A673 (cell line): ENCODE measurements around the gene OR10P1. TPM values are rescaled to one million over a fixed set of nuclear protein-coding genes. Genes with fewer than 3 reads are reported as not detected.

ENCODE experiments used
- BruUV-seq: library from RNA; stranded (reverse); fragments of 400-500 nt; replicated peaks from 2 replicates; lab custom pipeline; 2021; lab: Mats Ljungman, UMichigan
- CTCF ChIA-PET: fragments of 300-600 bp; sonication (Branson Sonifier 250); formaldehyde crosslinking; loops from one replicate; lab custom pipeline; 2022; ENCODE audit warnings: antibody characterized with exemption; lab: Charles Lee
- POLR2A ChIA-PET: fragments of 300-600 bp; sonication (Branson Sonifier 250); formaldehyde crosslinking; loops from one replicate; lab custom pipeline; 2022; ENCODE audit warnings: antibody characterized with exemption; ENCODE audit not compliant: low non-redundant PET; lab: Charles Lee
- DNase-seq: peaks from one replicate; pipeline ENCODE4 v3.0.0-alpha.2; 2015; ENCODE audit warnings: low spot score
- H3K27ac ChIP-seq: fragments of 200-600 bp; sonication (generic); 2 replicates; pipeline ENCODE4 v1.5.1; 2016; ENCODE audit warnings: mixed run types, low read depth, mild to moderate bottlenecking, mixed read lengths, antibody characterized with exemption, low read length; ENCODE audit not compliant: poor library complexity, severe bottlenecking
- H3K27me3 ChIP-seq: fragments of 200-600 bp; sonication (generic); replicated peaks from 2 replicates; pipeline ENCODE4 v1.6.1; 2017; ENCODE audit warnings: mixed run types, low read depth, mild to moderate bottlenecking, mixed read lengths, antibody characterized with exemption, low read length; ENCODE audit not compliant: insufficient read depth, poor library complexity
- H3K36me3 ChIP-seq: fragments of 200-600 bp; sonication (generic); 2 replicates; pipeline ENCODE4 v1.6.1; 2016; ENCODE audit warnings: mixed run types, mild to moderate bottlenecking, mixed read lengths, antibody characterized with exemption, low read length; ENCODE audit not compliant: insufficient read depth, poor library complexity, severe bottlenecking
- H3K4me1 ChIP-seq: fragments of 200-600 bp; sonication (generic); 2 replicates; pipeline ENCODE4 v1.6.1; 2017; ENCODE audit warnings: mixed run types, mild to moderate bottlenecking, mixed read lengths, antibody characterized with exemption, low read length; ENCODE audit not compliant: insufficient read depth, poor library complexity, severe bottlenecking
- H3K4me3 ChIP-seq: fragments of 200-600 bp; sonication (generic); 2 replicates; pipeline ENCODE4 v1.5.1; 2016; ENCODE audit warnings: low read depth, mixed run types, mild to moderate bottlenecking, mixed read lengths, low read length; ENCODE audit not compliant: poor library complexity, severe bottlenecking
- H3K9me3 ChIP-seq: fragments of 200-600 bp; sonication (generic); 2 replicates; pipeline ENCODE4 v1.6.1; 2016; ENCODE audit warnings: mixed run types, low read depth, mild to moderate bottlenecking, mixed read lengths, antibody characterized with exemption, low read length; ENCODE audit not compliant: poor library complexity, severe bottlenecking
- EZH2 ChIP-seq: fragments of 200-600 bp; sonication (generic); IDR thresholded peaks from 2 replicates; pipeline ENCODE4 v1.6.1; 2017; ENCODE audit warnings: borderline replicate concordance, low read depth, mild to moderate bottlenecking, mixed read lengths, antibody characterized with exemption, low read length; ENCODE audit not compliant: poor library complexity, severe bottlenecking
- intact Hi-C: fragments of 100-400 bp; cut with micrococcal nuclease; formaldehyde crosslinking; loops from one replicate; pipeline ENCODE4 v1.10.0; 2022; ENCODE audit not compliant: unreplicated experiment
- total RNA-seq: library from RNA; stranded (reverse); gene quantifications from 2 replicates; pipeline ENCODE4 v1.2.3, GENCODE V29; 2021
- TF ChIP-seq, protein P1 (sequence below): fragments of 300-800, 200-600 bp; sonication (generic); conservative IDR thresholded peaks from 2 replicates; pipeline ENCODE4 v1.5.1; 2017; ENCODE audit warnings: low read depth, mild to moderate bottlenecking, antibody characterized with exemption, low read length, moderate library complexity, mixed read lengths

OR10P1 gene
- total RNA-seq, 1 experiment from 2014 or later: not detected

GRCh38 chr12:55652352-55652751, 15.7 kb downstream of the OR10P1 start:
- H3K27me3 ChIP-seq: no peaks in the 10 kb centered on the region
- H3K36me3 ChIP-seq: no peaks in the 10 kb centered on the region
- TF ChIP-seq, protein P1, sequence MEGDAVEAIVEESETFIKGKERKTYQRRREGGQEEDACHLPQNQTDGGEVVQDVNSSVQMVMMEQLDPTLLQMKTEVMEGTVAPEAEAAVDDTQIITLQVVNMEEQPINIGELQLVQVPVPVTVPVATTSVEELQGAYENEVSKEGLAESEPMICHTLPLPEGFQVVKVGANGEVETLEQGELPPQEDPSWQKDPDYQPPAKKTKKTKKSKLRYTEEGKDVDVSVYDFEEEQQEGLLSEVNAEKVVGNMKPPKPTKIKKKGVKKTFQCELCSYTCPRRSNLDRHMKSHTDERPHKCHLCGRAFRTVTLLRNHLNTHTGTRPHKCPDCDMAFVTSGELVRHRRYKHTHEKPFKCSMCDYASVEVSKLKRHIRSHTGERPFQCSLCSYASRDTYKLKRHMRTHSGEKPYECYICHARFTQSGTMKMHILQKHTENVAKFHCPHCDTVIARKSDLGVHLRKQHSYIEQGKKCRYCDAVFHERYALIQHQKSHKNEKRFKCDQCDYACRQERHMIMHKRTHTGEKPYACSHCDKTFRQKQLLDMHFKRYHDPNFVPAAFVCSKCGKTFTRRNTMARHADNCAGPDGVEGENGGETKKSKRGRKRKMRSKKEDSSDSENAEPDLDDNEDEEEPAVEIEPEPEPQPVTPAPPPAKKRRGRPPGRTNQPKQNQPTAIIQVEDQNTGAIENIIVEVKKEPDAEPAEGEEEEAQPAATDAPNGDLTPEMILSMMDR: no peak
- intact Hi-C loops: no loop called here
- no peak for DNase-seq
- no peaks in the 10 kb centered on the region for H3K9me3 ChIP-seq
- no peak overlapping the region for H3K4me3 ChIP-seq
- H3K27ac ChIP-seq: no peak overlapping the region
- no TSS peak for BruUV-seq
- POLR2A ChIA-PET: no interaction called here
- CTCF ChIA-PET: no interaction called here
- H3K4me1 ChIP-seq: no peaks in the 10 kb centered on the region

GRCh38 chr12:55653031-55653430, 16.3 kb downstream of the OR10P1 start:
- no TSS peak for BruUV-seq
- no peak for DNase-seq
- no peaks in the 10 kb centered on the region for H3K27me3 ChIP-seq
- no peak overlapping the region for H3K4me3 ChIP-seq
- TF ChIP-seq, protein P1: no peak
- no peak for TF ChIP-seq EZH2
- H3K4me1 ChIP-seq: no peaks in the 10 kb centered on the region
- no peaks in the 10 kb centered on the region for H3K36me3 ChIP-seq
- CTCF ChIA-PET: no interaction called here
- POLR2A ChIA-PET: no interaction called here
- H3K27ac ChIP-seq: no peak overlapping the region
- H3K9me3 ChIP-seq: no peaks in the 10 kb centered on the region
- intact Hi-C loops: no loop called here

DNA sequence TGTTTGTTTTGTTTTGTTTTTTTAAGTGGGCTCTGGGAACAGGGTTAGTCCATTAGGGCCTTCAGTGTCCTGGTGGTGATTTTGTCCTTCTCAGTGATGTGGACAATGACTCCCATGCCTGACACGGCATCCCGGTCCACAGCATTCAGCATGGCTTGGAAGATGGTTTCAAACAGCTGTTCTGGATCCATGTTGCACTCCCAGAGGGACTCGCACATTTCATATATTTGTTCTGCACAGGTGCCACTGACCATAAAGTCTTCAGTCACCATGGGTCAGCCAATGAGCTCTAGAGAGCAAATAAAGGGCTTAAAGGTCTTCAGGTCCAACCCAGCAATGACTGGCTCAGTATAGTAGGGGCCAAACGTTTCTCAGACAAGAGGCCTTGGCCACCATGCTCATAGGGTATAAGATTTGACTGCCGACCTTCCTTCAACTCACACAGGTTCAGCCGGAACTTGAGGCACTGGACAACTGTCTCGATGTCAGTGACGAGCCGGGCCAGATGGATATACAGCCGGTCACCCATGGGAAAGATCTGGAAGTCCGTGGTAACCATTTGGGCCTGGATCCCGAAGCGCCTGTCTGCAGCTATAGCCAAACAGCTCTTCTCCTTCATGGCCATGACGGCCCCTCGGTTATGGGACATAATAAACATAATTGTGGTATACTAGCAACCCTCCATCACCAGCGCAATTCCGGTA, 18.0 kb downstream of the OR10P1 start:
- H3K4me1 ChIP-seq: no peaks in the 10 kb centered on the region
- DNase-seq: no peak
- H3K9me3 ChIP-seq: no peaks in the 10 kb centered on the region
- no peaks in the 10 kb centered on the region for H3K27me3 ChIP-seq
- TF ChIP-seq, protein P1: no peak
- no peak for TF ChIP-seq EZH2
- no peaks in the 10 kb centered on the region for H3K36me3 ChIP-seq
- intact Hi-C loops: loop anchor here (5.0 kb wide), 1 partner anchor 68 kb away; the partner anchor contains the start of gene RDH5
- H3K4me3 ChIP-seq: no peak overlapping the region
- POLR2A ChIA-PET: no interaction called here
- BruUV-seq: no TSS peak
- no peak overlapping the region for H3K27ac ChIP-seq
- CTCF ChIA-PET: no interaction called here
